Body of pancreas (tissue), 4 donors: ENCODE data around the gene ALDH1B1.

Experiments used
- POLR2A ChIP-seq, 3 donors: fragments of 450-650 bp; IDR thresholded peaks; one replicate each; pipeline ENCODE4 v1.6.1; 2016; ENCODE audit warnings: antibody characterized with exemption in 3 of 3, mild to moderate bottlenecking in 2 of 3
- TF ChIP-seq, protein P1 (sequence below), 7 experiments: fragments of 450-650 bp in 4 of 7; fragments of 200-600 bp in 3 of 7; sonication (generic) in 3 of 7; IDR thresholded peaks; one replicate each; pipeline ENCODE4 v1.5.1; 2016 to 2019; ENCODE audit warnings: antibody characterized with exemption in 7 of 7

GRCh38 chr9:38416461-38416860 lies 24.0 kb downstream of the ALDH1B1 start:
- TF ChIP-seq, protein P1, sequence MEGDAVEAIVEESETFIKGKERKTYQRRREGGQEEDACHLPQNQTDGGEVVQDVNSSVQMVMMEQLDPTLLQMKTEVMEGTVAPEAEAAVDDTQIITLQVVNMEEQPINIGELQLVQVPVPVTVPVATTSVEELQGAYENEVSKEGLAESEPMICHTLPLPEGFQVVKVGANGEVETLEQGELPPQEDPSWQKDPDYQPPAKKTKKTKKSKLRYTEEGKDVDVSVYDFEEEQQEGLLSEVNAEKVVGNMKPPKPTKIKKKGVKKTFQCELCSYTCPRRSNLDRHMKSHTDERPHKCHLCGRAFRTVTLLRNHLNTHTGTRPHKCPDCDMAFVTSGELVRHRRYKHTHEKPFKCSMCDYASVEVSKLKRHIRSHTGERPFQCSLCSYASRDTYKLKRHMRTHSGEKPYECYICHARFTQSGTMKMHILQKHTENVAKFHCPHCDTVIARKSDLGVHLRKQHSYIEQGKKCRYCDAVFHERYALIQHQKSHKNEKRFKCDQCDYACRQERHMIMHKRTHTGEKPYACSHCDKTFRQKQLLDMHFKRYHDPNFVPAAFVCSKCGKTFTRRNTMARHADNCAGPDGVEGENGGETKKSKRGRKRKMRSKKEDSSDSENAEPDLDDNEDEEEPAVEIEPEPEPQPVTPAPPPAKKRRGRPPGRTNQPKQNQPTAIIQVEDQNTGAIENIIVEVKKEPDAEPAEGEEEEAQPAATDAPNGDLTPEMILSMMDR (IDR thresholded peaks at IDR 0.05) = no peak
- TF ChIP-seq POLR2A (IDR thresholded peaks at IDR 0.05) = no peak
